Activated CD4-positive, alpha-beta memory T cell treated with anti-CD3 and anti-CD28 coated beads, Interleukin-2, amount 10 ng/mL, durations not matched to agents 7 days and 5 days (primary cell): Measurements from ENCODE around the gene MTMR3. TPM values are rescaled to one million over a fixed set of nuclear protein-coding genes. Genes with fewer than 3 reads are reported as not detected.

Experiments used
- CTCF ChIA-PET: fragments of 350-600 bp; sonication (Branson Sonifier 250); formaldehyde crosslinking; loops from one replicate; lab custom pipeline; 2021; ENCODE audit warnings: antibody characterized with exemption, inconsistent platforms; lab: Charles Lee
- POLR2A ChIA-PET: fragments of 350-600 bp; sonication (Branson Sonifier 250); formaldehyde crosslinking; loops from one replicate; lab custom pipeline; 2021; ENCODE audit warnings: antibody characterized with exemption; lab: Charles Lee
- DNase-seq: peaks from one replicate; pipeline ENCODE4 v3.0.0-alpha.2; 2020
- H3K27ac Mint-ChIP-seq: one replicate; pipeline ENCODE4 v1.8.0; 2021; ENCODE audit warnings: mild to moderate bottlenecking, mixed read lengths
- H3K27me3 Mint-ChIP-seq: one replicate; pipeline ENCODE4 v1.8.0; 2021; ENCODE audit warnings: mixed read lengths
- H3K36me3 Mint-ChIP-seq: one replicate; pipeline ENCODE4 v1.8.0; 2021; ENCODE audit warnings: low read depth, mixed read lengths
- H3K4me1 Mint-ChIP-seq: one replicate; pipeline ENCODE4 v1.8.0; 2021; ENCODE audit warnings: mixed read lengths
- H3K4me3 Mint-ChIP-seq: one replicate; pipeline ENCODE4 v1.8.0; 2021; ENCODE audit warnings: mild to moderate bottlenecking, mixed read lengths
- H3K9me3 Mint-ChIP-seq: one replicate; pipeline ENCODE4 v1.8.0; 2021; ENCODE audit warnings: mixed read lengths
- total RNA-seq, 2 experiments: library from RNA; stranded (reverse); gene quantifications; one replicate each; pipeline ENCODE4 v1.2.3, GENCODE V29; 2021

MTMR3 gene
- total RNA-seq, 2 experiments from 2014 or later = 33.1 to 35.3 TPM

DNA sequence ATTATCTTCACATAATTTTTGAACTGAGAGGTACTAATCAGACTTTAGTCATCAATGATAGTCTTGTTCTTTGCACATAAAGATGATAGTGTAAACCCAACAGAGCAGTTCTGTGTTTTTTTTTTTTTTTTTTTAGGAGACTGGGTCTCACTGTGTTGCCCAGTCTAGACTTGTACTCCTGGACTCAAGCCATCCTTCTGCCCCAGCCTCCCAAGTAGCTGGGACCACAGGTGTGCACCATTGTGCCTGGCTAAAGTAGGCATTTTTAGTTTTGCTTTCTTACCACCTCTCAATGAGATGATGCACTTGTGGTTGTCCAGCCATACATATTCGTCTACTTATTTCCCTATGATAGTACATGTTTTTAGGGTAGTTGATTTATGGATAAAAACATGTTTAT lies 50.6 kb downstream of the MTMR3 start:
- no peaks in the 10 kb centered on the region for H3K36me3 Mint-ChIP-seq
- H3K4me1 Mint-ChIP-seq = peaks cover 13% of the 10 kb centered on the region
- H3K27ac Mint-ChIP-seq = no peak overlapping the region
- no peak for DNase-seq
- H3K9me3 Mint-ChIP-seq = no peaks in the 10 kb centered on the region
- no peak overlapping the region for H3K4me3 Mint-ChIP-seq
- POLR2A ChIA-PET = no interaction called here
- peaks cover 5% of the 10 kb centered on the region for H3K27me3 Mint-ChIP-seq
- CTCF ChIA-PET = interaction anchor here (0.7 kb wide), 1 partner anchor 19 kb away, joined by 3 read pairs; no protein-coding TSS in a partner anchor

DNA sequence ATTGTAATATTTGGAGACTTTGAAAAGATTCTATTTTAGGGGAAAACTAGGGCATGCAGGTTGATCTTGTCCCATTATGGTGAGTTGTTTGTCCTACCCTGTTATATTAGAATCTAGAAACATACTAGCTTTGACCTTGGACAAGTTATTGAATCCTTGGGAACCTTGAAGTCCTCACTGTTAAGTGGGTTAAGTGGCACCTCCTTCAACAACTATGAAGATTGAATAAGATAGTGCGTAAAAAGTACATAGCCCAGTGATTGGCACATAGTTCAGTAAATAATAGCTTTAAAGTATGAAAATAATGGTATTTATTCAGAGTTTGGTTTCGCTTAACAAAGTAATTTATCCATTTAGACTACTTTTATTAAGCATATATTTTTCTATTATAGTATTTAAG lies 51.6 kb downstream of the MTMR3 start:
- Mint-ChIP-seq H3K4me3 (no peak overlapping the region), H3K27ac (no peak overlapping the region), H3K36me3 (no peaks in the 10 kb centered on the region), H3K9me3 (peaks cover 2% of the 10 kb centered on the region), H3K27me3 (peaks cover 5% of the 10 kb centered on the region), H3K4me1 (peaks cover 13% of the 10 kb centered on the region)
- DNase-seq = no peak
- ChIA-PET CTCF (no interaction called here), POLR2A (no interaction called here)

GRCh38 chr22:29936186-29936585 lies 53.2 kb downstream of the MTMR3 start:
- POLR2A ChIA-PET = no interaction called here
- DNase-seq = no peak
- Mint-ChIP-seq H3K4me3 (no peak overlapping the region), H3K9me3 (peaks cover 3% of the 10 kb centered on the region), H3K4me1 (peaks cover 13% of the 10 kb centered on the region), H3K27ac (no peak overlapping the region), H3K36me3 (no peaks in the 10 kb centered on the region), H3K27me3 (peaks cover 5% of the 10 kb centered on the region)
- CTCF ChIA-PET = no interaction called here

DNA sequence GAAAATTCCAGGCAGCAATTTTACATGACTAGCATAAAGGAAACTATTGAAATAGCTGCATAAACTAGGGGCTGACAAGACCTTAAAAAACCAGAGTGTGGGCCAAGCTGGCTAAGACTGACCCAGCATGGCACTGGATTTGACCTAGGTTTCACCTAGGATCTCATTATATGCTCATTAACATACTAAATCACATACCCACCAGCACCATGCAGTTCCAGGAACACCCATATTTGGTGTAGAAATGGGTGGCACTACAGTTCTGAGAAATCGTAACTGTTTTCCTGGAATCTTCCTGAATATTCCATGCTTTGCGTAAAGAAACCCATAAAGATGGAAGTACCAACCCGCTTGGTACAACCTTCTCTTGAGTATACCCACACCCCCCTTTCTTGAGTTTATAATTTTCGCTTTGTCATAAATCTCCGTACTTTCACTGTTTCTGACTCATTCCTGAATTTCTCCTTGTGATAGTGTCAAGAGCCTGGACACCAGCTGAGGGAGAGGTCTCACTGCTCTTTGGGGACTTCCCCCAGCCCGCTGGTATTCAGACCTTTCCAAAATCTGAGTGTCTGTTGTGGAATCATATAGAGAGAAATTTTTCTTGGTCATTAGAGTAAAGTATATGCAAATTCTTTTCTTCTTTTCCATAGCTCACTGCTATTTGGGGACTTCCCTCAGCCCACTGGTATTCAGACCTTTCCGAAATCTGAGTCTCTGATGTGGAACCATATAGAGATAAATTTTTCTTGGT lies 55.1 kb downstream of the MTMR3 start:
- Mint-ChIP-seq H3K4me3 (no peak overlapping the region), H3K9me3 (peaks cover 3% of the 10 kb centered on the region), H3K4me1 (peaks cover 8% of the 10 kb centered on the region), H3K27ac (no peak overlapping the region), H3K27me3 (peaks cover 5% of the 10 kb centered on the region), H3K36me3 (peaks cover 3% of the 10 kb centered on the region)
- CTCF ChIA-PET = no interaction called here
- POLR2A ChIA-PET = no interaction called here
- no peak for DNase-seq

DNA sequence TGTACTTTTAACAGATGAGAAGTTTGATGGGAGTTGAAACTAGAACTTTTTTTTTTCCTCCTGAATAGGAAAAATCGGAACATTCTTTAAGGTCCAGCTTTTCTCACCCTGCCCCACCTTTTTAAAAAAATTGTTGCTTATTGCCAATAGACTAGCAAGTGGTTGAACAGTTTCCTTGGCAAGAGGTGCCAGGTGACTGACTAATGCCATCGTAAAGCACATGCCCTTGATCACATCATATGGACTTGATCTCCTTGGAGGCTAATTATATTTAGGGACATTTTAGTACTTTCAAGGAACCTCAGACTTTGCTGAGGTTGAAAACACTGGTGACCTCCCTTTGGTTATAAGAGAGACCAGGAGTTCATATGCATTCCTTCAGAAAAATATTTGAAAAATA lies 57.6 kb downstream of the MTMR3 start:
- CTCF ChIA-PET = no interaction called here
- peaks cover 3% of the 10 kb centered on the region for H3K9me3 Mint-ChIP-seq

DNA sequence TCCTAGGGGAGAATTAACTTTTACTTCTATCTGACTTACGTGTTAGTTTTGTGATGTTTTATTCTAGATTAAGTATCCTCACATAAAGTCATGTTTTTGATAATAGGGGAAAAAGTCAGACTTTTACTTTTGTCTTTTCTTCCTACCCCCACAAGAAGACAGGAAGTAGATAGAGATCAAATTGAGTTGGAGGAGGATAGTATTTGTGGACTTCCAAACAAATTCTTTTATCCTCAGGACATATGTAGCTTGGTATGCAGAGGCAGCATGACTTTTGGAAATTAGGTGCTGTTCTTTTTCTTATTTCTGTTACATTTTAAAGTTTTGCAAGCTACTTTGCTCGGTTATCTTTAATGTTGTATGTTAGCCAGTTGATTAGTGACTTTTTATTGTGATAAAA lies 61.4 kb downstream of the MTMR3 start:
- no peak for DNase-seq
- Mint-ChIP-seq H3K27ac (no peak overlapping the region), H3K36me3 (peaks cover 3% of the 10 kb centered on the region), H3K27me3 (no peaks in the 10 kb centered on the region), H3K4me1 (peaks cover 2% of the 10 kb centered on the region), H3K4me3 (no peak overlapping the region), H3K9me3 (peaks cover 3% of the 10 kb centered on the region)
- CTCF ChIA-PET = interaction anchor here (1.2 kb wide), 1 partner anchor 61 kb away, joined by 3 read pairs; no protein-coding TSS in a partner anchor
- POLR2A ChIA-PET = interaction anchor here (0.8 kb wide), 1 partner anchor 676 kb away, joined by 3 read pairs; no protein-coding TSS in a partner anchor

More for the DNA sequence above, 57.6 kb downstream of the MTMR3 start:
- H3K4me3 Mint-ChIP-seq = no peak overlapping the region
- no peak for DNase-seq
- POLR2A ChIA-PET = no interaction called here
- H3K36me3 Mint-ChIP-seq = peaks cover 3% of the 10 kb centered on the region
- no peak overlapping the region for H3K27ac Mint-ChIP-seq
- H3K27me3 Mint-ChIP-seq = peaks cover 5% of the 10 kb centered on the region
- H3K4me1 Mint-ChIP-seq = peaks cover 10% of the 10 kb centered on the region

DNA sequence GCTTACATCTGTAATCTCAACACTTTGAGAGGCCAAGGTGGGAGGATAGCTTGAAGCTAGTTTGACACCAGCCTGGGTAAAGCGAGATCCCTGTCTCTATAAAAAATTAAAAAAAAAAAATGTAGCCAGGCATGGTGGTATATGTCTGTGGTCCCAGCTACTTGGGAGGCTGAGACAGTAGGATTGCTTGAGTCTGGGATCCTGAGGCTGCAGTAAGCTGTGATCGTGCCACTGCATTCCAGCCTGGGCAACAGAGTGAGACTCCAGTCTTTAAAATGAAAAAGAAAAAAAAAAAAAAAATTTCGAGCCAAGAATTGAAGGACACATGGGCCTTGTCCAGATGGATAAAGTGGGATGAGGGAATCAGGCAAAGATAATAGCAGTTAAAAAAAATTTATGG lies 62.5 kb downstream of the MTMR3 start:
- Mint-ChIP-seq H3K4me1 (peaks cover 2% of the 10 kb centered on the region), H3K4me3 (no peak overlapping the region), H3K27me3 (no peaks in the 10 kb centered on the region), H3K36me3 (peaks cover 3% of the 10 kb centered on the region), H3K9me3 (no peaks in the 10 kb centered on the region), H3K27ac (no peak overlapping the region)
- DNase-seq = no peak
- ChIA-PET CTCF (no interaction called here), POLR2A (no interaction called here)

DNA sequence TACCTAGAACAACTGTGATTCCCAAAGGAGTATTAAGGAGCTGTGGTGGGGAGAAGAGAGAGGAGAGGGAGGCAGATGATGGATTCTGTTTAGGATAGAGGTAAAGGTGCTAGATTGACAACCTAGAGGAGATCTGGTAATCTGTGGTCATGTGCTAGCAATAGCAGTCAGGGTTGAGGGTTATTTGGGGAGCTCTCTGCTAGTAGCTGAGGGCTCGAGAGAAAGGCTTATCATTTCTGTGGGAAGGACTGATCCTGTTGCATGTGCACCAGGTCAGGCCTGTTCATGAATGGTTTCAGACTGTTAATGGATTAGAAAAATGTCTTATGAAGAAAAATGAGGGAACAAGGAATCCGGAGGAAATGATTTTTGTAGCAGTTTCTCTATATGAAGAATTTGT lies 63.2 kb downstream of the MTMR3 start:
- ChIA-PET POLR2A (no interaction called here), CTCF (no interaction called here)
- H3K36me3 Mint-ChIP-seq = peaks cover 3% of the 10 kb centered on the region
- H3K4me1 Mint-ChIP-seq = peaks cover 2% of the 10 kb centered on the region
- H3K27me3 Mint-ChIP-seq = no peaks in the 10 kb centered on the region
- DNase-seq = no peak
- no peak overlapping the region for H3K4me3 Mint-ChIP-seq
- no peaks in the 10 kb centered on the region for H3K9me3 Mint-ChIP-seq
- H3K27ac Mint-ChIP-seq = no peak overlapping the region

GRCh38 chr22:29947410-29948384 lies 64.7 kb downstream of the MTMR3 start:
- Mint-ChIP-seq H3K4me3 (no peak overlapping the region), H3K36me3 (peaks cover 1% of the 10 kb centered on the region), H3K4me1 (peaks cover 2% of the 10 kb centered on the region), H3K27ac (no peak overlapping the region), H3K27me3 (no peaks in the 10 kb centered on the region), H3K9me3 (no peaks in the 10 kb centered on the region)
- DNase-seq = no peak
- ChIA-PET CTCF (no interaction called here), POLR2A (no interaction called here)

- no peak overlapping the region for H3K4me3 Mint-ChIP-seq
- no peak for DNase-seq
- CTCF ChIA-PET = no interaction called here
- no peak overlapping the region for H3K27ac Mint-ChIP-seq
- no peaks in the 10 kb centered on the region for H3K9me3 Mint-ChIP-seq
- peaks cover 2% of the 10 kb centered on the region for H3K4me1 Mint-ChIP-seq
- H3K36me3 Mint-ChIP-seq = no peaks in the 10 kb centered on the region
- H3K27me3 Mint-ChIP-seq = no peaks in the 10 kb centered on the region
- POLR2A ChIA-PET = no interaction called here
Observed at GRCh38 chr22:29948385-29948769, 65.4 kb downstream of the MTMR3 start.

GRCh38 chr22:29949872-29950271 lies 66.9 kb downstream of the MTMR3 start:
- Mint-ChIP-seq H3K9me3 (no peaks in the 10 kb centered on the region), H3K27ac (no peak overlapping the region), H3K4me3 (no peak overlapping the region), H3K4me1 (no peaks in the 10 kb centered on the region), H3K27me3 (no peaks in the 10 kb centered on the region), H3K36me3 (no peaks in the 10 kb centered on the region)
- ChIA-PET CTCF (no interaction called here), POLR2A (no interaction called here)
- DNase-seq = no peak

DNA sequence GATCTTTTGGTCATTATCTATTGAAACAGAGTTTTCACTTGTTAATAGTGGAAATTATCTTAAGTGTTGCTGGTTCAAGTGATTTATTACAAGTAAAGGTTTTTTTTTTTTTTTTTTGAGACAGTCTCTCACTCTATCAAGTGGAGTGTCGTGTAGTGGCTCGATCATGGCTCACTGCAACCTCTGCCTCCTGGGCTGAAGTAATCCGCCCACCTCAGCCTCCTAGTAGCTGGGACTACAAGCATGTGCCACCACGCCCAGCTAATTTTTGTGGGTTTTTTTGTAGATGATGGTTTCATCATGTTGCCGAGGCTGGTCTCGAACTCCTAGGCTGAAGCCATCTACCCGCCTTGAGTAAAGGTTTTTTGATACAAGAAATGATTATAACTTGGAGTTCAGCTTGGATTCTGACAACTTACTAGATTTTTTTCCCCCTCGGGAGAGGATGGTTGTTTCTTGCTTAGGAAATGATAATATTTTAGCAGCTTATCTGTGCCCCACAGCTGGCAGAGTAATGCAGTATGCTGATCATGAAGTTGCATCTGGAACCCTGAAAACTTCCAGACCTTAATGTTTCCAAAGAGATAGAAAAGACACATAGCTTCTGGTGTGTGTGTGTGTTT lies 68.9 kb downstream of the MTMR3 start:
- Mint-ChIP-seq H3K36me3 (no peaks in the 10 kb centered on the region), H3K4me3 (no peak overlapping the region), H3K4me1 (no peaks in the 10 kb centered on the region), H3K27ac (no peak overlapping the region), H3K27me3 (no peaks in the 10 kb centered on the region), H3K9me3 (no peaks in the 10 kb centered on the region)
- no peak for DNase-seq
- CTCF ChIA-PET = interaction anchor here (0.8 kb wide), 1 partner anchor 19 kb away, joined by 3 read pairs; no protein-coding TSS in a partner anchor
- POLR2A ChIA-PET = no interaction called here
